Coronary artery (tissue), 2 donors: ENCODE results near the gene TSPO.

Experiments
- DNase-seq: peaks from one replicate; pipeline ENCODE4 v3.0.0-alpha.2; 2017; ENCODE audit warnings: low spot score
- H3K27ac ChIP-seq, 2 donors: fragments of 200-600 bp; sonication (generic); one replicate each; pipeline ENCODE4 v1.5.1; 2016 to 2019
- H3K4me3 ChIP-seq: fragments of 200-600 bp; sonication (generic); 2 replicates; pipeline ENCODE4 v1.5.1; 2016; ENCODE audit warnings: mild to moderate bottlenecking, moderate library complexity
- CTCF ChIP-seq: fragments of 200-600 bp; sonication (generic); IDR thresholded peaks from one replicate; pipeline ENCODE4 v1.5.1; 2019; ENCODE audit warnings: antibody characterized with exemption

TSPO gene

DNA sequence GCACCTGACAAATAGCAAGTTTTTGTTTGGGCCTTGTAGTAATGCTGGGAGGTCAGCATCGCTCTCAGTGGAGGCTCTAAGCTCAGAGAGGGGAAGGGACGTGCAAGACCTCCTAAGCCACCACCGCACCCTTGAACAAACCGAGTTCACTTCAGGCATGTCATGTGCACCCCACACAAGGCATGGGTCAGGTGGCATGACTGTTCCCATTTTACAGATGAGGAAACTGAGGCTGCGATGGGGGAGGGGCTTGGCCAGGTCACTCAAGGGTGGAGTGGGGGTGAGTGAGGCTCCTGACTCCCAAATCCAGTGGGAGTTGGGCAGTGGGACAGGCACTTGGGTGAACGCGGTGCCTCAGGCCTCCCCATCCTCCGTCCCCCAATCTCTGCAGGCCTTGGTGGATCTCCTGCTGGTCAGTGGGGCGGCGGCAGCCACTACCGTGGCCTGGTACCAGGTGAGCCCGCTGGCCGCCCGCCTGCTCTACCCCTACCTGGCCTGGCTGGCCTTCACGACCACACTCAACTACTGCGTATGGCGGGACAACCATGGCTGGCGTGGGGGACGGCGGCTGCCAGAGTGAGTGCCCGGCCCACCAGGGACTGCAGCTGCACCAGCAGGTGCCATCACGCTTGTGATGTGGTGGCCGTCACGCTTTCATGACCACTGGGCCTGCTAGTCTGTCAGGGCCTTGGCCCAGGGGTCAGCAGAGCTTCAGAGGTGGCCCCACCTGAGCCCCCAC lies 11.2 kb downstream of the TSPO start:
- no peak for TF ChIP-seq CTCF
- DNase-seq: no peak
- no peak overlapping the region for H3K4me3 ChIP-seq
- no peak overlapping the region for H3K27ac ChIP-seq

DNA sequence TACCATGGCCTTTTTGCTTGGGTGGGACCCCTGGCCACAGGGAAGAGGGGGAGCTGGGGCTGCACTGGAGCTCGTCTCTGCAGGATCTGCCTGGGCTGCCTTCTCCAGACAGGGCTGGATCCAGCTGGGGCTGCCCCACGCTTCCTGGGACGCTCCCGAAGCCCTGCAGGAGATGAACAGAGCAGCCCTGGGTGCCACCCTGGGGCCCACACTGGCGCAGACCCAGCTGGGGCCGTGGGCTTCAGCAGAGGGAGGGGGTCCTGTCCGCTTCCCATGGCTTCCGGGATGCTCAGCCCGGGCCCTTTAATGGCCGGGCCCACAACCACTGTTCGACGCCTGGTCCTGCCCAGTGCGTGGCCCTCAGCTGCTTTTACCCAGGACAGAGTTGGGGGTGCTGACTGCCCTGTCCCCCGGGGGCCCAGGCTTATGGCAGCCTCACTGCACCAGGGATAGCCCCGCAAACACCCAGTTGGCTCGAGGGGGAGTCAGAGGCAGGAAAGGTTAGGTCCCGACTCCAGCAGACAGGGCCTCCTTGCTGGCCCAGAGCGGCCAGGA lies 12.0 kb downstream of the TSPO start:
- Histone ChIP-seq H3K27ac (peak overlapping the region in 1 of 2 donors; percentile 30), H3K4me3 (no peak overlapping the region)
- DNase-seq: no peak
- no peak for TF ChIP-seq CTCF

DNA sequence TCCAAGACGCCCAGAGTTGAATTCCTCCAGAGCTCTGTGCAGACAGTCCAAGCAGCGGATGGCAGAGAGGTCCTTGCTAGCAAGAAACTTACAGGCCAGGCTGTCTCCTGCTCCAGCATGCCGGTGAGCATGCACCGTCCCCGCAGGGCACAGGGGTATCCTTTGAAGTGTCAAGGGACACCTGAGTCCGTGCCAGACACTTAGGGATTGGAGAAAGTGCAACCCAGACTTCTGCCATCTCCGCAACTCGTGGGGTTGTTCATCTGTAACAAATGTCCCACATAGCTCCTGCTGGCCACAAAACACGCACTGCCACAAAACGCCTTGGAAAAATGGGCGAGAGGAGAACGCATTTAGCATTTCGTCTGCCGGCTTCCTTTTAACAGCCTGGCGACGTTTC lies 13.3 kb downstream of the TSPO start:
- no peak overlapping the region for H3K27ac ChIP-seq
- TF ChIP-seq CTCF: no peak
- no peak overlapping the region for H3K4me3 ChIP-seq
- no peak for DNase-seq

DNA sequence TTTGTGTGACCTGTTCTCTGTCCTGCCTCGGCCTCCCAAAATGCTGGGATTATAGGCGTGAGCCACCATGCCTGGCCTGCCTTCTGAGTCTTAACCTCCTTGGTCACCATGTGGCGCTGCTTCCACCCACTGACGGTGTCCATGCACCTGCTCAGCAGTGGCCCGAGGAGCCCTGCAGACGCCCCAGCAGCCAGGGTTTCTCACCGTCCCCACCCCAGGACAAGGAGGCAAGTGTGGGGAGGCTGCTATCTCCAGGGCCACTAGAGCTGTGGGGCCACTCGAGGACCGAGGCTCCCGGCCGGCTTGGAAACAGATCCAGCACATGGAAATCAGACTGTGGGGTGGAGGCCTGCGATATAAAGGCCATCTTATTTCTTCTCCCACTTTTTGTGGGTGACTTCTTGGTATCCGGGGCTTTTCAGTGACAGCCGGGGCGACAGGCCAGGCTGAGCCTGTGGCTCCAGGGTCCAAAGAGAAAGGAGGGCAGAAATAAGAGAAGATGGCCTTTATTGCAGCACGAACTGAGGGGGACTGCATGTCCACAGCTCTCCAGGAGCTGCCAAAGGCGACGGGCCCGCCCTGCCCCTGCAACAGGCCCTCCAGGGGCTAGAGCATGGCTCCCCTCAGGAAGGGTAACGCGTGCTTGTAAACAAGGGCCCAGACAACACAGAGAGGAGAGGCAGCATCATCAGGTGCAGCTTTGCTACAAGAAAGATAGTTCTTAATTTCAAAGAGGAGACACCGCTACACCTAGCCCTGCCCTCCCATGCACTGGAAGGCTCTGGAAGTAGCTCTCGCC lies 15.0 kb downstream of the TSPO start:
- no peak overlapping the region for H3K4me3 ChIP-seq
- no peak overlapping the region for H3K27ac ChIP-seq
- TF ChIP-seq CTCF: no peak
- no peak for DNase-seq

GRCh38 chr22:43167001-43167589 lies 15.7 kb downstream of the TSPO start:
- Histone ChIP-seq H3K4me3 (no peak overlapping the region), H3K27ac (no peak overlapping the region)
- TF ChIP-seq CTCF: no peak
- DNase-seq: no peak

DNA sequence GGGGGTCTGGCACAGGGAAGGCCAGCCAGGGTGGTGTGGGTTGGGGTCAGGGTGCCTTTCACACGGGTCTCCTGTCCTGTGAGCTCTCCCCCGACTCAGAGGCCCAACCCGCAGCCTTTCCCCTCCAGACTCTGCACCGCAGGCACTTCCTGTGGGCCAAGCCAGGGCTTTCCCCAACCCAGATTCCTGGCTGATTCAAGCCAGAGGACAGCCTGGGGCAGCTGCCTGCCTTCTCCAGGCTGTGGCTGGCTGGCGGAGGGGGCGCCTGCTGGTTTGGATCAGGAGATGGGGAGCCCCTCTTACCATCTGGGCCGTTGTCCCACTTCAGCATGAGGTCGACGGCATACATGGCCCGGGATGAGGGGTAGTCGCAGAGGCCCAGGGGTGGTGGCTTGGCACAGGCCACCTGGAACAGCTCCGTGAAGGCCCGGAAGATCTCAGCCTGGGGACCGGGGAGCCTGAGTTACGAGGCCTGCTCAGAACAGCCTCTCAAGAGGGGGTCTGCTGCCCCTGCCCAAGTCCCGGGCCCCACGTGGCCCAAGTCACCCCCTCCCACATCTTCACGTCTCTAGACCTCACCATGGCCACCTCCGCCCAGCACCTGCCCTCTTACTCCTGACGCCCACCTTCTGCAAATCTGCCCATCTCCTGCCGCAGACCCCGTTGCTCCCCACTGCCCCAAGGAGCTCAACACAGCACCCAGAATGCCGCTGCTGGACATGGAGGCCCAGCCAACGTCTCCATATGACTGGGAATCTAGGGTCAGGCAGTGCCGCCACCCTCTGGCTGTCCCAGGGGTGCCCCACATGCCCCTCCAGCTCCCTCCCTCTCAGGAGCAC lies 17.3 kb downstream of the TSPO start:
- no peak for TF ChIP-seq CTCF
- peak overlapping the region in 1 of 2 donors; percentile 17 for H3K27ac ChIP-seq
- DNase-seq: no peak
- no peak overlapping the region for H3K4me3 ChIP-seq
